ENCODE measurements around the gene CEP152.

GRCh38 chr15:48803877-48804276, 7.0 kb downstream of the CEP152 start:
- TF ChIP-seq SMC3 (conservative IDR thresholded peaks at IDR 0.05; ENCODE audit: poor library complexity) (no peak), CTCF (IDR thresholded peaks at IDR 0.05; ENCODE audit: poor library complexity, severe bottlenecking) (no peak), REST (IDR thresholded peaks at IDR 0.05; ENCODE audit: borderline replicate concordance) (no peak)

Data from neural cell (in vitro differentiated cells).